WERI-Rb-1 (cell line): ENCODE measurements around the gene SLC7A10.

Experiments
- DNase-seq: peaks from one replicate; pipeline ENCODE4 v3.0.0-alpha.2; 2020
- H3K27ac ChIP-seq: fragments of 250-450 bp; sonication (Bioruptor Pico); 2 replicates; pipeline ENCODE4 v1.5.1; 2020; ENCODE audit warnings: mild to moderate bottlenecking, moderate library complexity
- H3K27me3 ChIP-seq: fragments of 250-450 bp; sonication (Bioruptor Pico); 2 replicates; pipeline ENCODE4 v1.5.1; 2021; ENCODE audit warnings: mild to moderate bottlenecking, low read depth, moderate library complexity; ENCODE audit not compliant: insufficient read depth, severe bottlenecking
- H3K36me3 ChIP-seq: fragments of 250-450 bp; sonication (Bioruptor Pico); 2 replicates; pipeline ENCODE4 v1.5.1; 2020; ENCODE audit warnings: mild to moderate bottlenecking, moderate library complexity
- H3K4me3 ChIP-seq: 2 replicates; pipeline ENCODE4 v1.5.1; 2011; ENCODE audit warnings: low read depth, mild to moderate bottlenecking, control low read depth, low read length
- H3K9me3 ChIP-seq: fragments of 250-450 bp; sonication (Bioruptor Pico); 2 replicates; pipeline ENCODE4 v1.5.1; 2021; ENCODE audit warnings: mild to moderate bottlenecking, moderate library complexity; ENCODE audit not compliant: severe bottlenecking
- CTCF ChIP-seq: IDR thresholded peaks from 2 replicates; pipeline ENCODE4 v1.5.1; 2011; ENCODE audit warnings: low read depth, mild to moderate bottlenecking, control low read depth, inconsistent platforms, low read length

Gene SLC7A10

GRCh38 chr19:33219261-33219815 is 6.3 kb downstream of the SLC7A10 start:
- Histone ChIP-seq H3K27me3 (no peaks in the 10 kb centered on the region), H3K4me3 (no peak overlapping the region), H3K36me3 (no peaks in the 10 kb centered on the region), H3K9me3 (no peaks in the 10 kb centered on the region), H3K27ac (no peak overlapping the region)
- DNase-seq: no peak
- TF ChIP-seq CTCF: peak; percentile 58

GRCh38 chr19:33217881-33218280 is 7.8 kb downstream of the SLC7A10 start:
- no peak for TF ChIP-seq CTCF
- no peaks in the 10 kb centered on the region for H3K27me3 ChIP-seq
- no peaks in the 10 kb centered on the region for H3K9me3 ChIP-seq
- no peak for DNase-seq
- H3K4me3 ChIP-seq: no peak overlapping the region
- H3K27ac ChIP-seq: no peak overlapping the region
- H3K36me3 ChIP-seq: no peaks in the 10 kb centered on the region

- Histone ChIP-seq H3K4me3 (no peak overlapping the region), H3K27me3 (no peaks in the 10 kb centered on the region)
- no peak for DNase-seq
These were observed 9.3 kb downstream of the SLC7A10 start for GRCh38 chr19:33216198-33216830.

GRCh38 chr19:33215438-33216197 is 10.0 kb downstream of the SLC7A10 start:
- no peaks in the 10 kb centered on the region for H3K27me3 ChIP-seq
- H3K4me3 ChIP-seq: no peak overlapping the region
- H3K27ac ChIP-seq: no peak overlapping the region
- DNase-seq: no peak
- H3K9me3 ChIP-seq: no peaks in the 10 kb centered on the region
- TF ChIP-seq CTCF: no peak
- no peaks in the 10 kb centered on the region for H3K36me3 ChIP-seq

More at GRCh38 chr19:33216198-33216830, 9.3 kb downstream of the SLC7A10 start:
- H3K36me3 ChIP-seq: no peaks in the 10 kb centered on the region
- no peaks in the 10 kb centered on the region for H3K9me3 ChIP-seq
- no peak for TF ChIP-seq CTCF
- H3K27ac ChIP-seq: no peak overlapping the region

- Histone ChIP-seq H3K36me3 (peaks cover 4% of the 10 kb centered on the region; the same call in 1 of the 2 replicates), H3K27me3 (no peaks in the 10 kb centered on the region), H3K9me3 (no peaks in the 10 kb centered on the region), H3K4me3 (no peak overlapping the region), H3K27ac (no peak overlapping the region)
- DNase-seq: peak; percentile 81
- peak; percentile 86 for TF ChIP-seq CTCF
These were observed 11.1 kb downstream of the SLC7A10 start for GRCh38 chr19:33214596-33214995.
